Osteocyte (in vitro differentiated cells): Measurements from ENCODE around the gene ENPEP. TPM values are rescaled to one million over a fixed set of nuclear protein-coding genes. Genes with fewer than 3 reads are reported as not detected.

Experiments used
- DNase-seq: peaks from one replicate; pipeline ENCODE4 v3.0.0; 2021; ENCODE audit warnings: mixed read lengths; ENCODE audit not compliant: unreplicated experiment; ENCODE audit errors: extremely low spot score
- H3K27ac Mint-ChIP-seq: one replicate; pipeline ENCODE4 v1.8.0; 2021; ENCODE audit warnings: mild to moderate bottlenecking, mixed read lengths; ENCODE audit not compliant: unreplicated experiment
- H3K27me3 Mint-ChIP-seq: one replicate; pipeline ENCODE4 v1.8.0; 2021; ENCODE audit warnings: mixed read lengths; ENCODE audit not compliant: unreplicated experiment
- H3K36me3 Mint-ChIP-seq: one replicate; pipeline ENCODE4 v1.8.0; 2021; ENCODE audit warnings: mixed read lengths; ENCODE audit not compliant: unreplicated experiment
- H3K4me1 Mint-ChIP-seq: one replicate; pipeline ENCODE4 v1.8.0; 2021; ENCODE audit warnings: mixed read lengths; ENCODE audit not compliant: unreplicated experiment
- H3K4me3 Mint-ChIP-seq: one replicate; pipeline ENCODE4 v1.8.0; 2021; ENCODE audit warnings: mild to moderate bottlenecking, moderate library complexity, mixed read lengths; ENCODE audit not compliant: unreplicated experiment
- H3K9me3 Mint-ChIP-seq: one replicate; pipeline ENCODE4 v1.8.0; 2021; ENCODE audit warnings: mixed read lengths; ENCODE audit not compliant: unreplicated experiment
- CTCF ChIP-seq: fragments of 200-600 bp; sonication (generic); IDR thresholded peaks from 2 replicates; pipeline ENCODE4 v1.5.0; 2021; ENCODE audit warnings: antibody characterized with exemption, mild to moderate bottlenecking, moderate library complexity
- total RNA-seq: library from RNA; stranded (reverse); gene quantifications from 2 replicates; pipeline ENCODE4 v1.2.1, GENCODE V29; 2021

ENPEP gene
- total RNA-seq, 1 donor from 2014 or later = 0.94 TPM

DNA sequence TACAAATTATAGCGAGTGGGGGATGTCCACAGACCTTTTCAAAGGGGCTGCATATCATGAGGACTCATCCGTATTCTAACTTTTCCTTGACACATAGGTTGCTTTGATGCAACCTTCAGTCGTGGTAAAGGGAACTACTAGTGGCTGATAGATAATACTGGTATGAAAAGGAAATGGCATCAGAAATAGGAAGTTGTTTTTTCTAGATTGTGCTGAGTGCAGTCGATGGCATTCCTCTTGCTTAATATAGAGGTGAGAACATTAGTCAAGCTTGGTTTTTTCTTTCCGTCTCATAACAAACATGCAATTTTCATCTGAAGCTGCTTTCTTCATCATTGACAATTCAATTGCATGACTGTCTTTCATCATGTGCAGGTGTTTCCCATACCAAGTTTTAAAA, 16.6 kb downstream of the ENPEP start:
- no peaks in the 10 kb centered on the region for H3K36me3 Mint-ChIP-seq
- DNase-seq = no peak
- no peaks in the 10 kb centered on the region for H3K4me1 Mint-ChIP-seq
- no peak overlapping the region for H3K27ac Mint-ChIP-seq
- H3K4me3 Mint-ChIP-seq = no peak overlapping the region
- TF ChIP-seq CTCF = no peak
- no peaks in the 10 kb centered on the region for H3K9me3 Mint-ChIP-seq
- peaks cover 10% of the 10 kb centered on the region for H3K27me3 Mint-ChIP-seq

GRCh38 chr4:110493520-110493919, 17.6 kb downstream of the ENPEP start:
- no peak for DNase-seq
- no peak for TF ChIP-seq CTCF
- Mint-ChIP-seq H3K9me3 (no peaks in the 10 kb centered on the region), H3K27me3 (peaks cover 10% of the 10 kb centered on the region), H3K4me3 (no peak overlapping the region), H3K36me3 (no peaks in the 10 kb centered on the region), H3K27ac (no peak overlapping the region), H3K4me1 (no peaks in the 10 kb centered on the region)

DNA sequence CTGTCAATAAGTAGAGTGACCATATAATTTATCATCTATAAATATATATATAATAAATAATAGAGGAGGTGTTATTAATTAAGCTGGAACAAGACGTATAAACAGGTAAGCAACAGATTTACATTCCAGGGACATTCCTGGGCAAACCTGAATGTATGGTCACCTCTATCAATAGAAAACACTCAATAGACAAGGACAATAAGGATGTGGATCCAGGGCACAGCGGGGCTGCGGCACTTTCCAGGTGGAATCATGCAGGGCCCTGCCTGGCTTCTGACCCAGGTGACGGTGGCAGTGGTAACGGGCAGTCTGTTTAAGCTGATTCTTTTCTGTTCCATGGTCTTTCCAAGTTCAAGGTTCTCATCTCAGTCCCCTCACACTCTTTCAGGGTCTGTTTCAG, 22.5 kb downstream of the ENPEP start:
- TF ChIP-seq CTCF = no peak
- Mint-ChIP-seq H3K27ac (no peak overlapping the region), H3K27me3 (peaks cover 9% of the 10 kb centered on the region), H3K4me3 (no peak overlapping the region), H3K4me1 (no peaks in the 10 kb centered on the region), H3K36me3 (no peaks in the 10 kb centered on the region), H3K9me3 (peaks cover 13% of the 10 kb centered on the region)
- no peak for DNase-seq

- no peak for DNase-seq
- H3K36me3 Mint-ChIP-seq = no peaks in the 10 kb centered on the region
- no peak for TF ChIP-seq CTCF
- peaks cover 4% of the 10 kb centered on the region for H3K27me3 Mint-ChIP-seq
- no peaks in the 10 kb centered on the region for H3K4me1 Mint-ChIP-seq
- H3K27ac Mint-ChIP-seq = no peak overlapping the region
- peaks cover 14% of the 10 kb centered on the region for H3K9me3 Mint-ChIP-seq
- no peak overlapping the region for H3K4me3 Mint-ChIP-seq
Measured at GRCh38 chr4:110499126-110499525, 23.2 kb downstream of the ENPEP start.

- Mint-ChIP-seq H3K9me3 (peaks cover 14% of the 10 kb centered on the region), H3K27ac (no peak overlapping the region), H3K4me3 (no peak overlapping the region), H3K36me3 (no peaks in the 10 kb centered on the region), H3K4me1 (no peaks in the 10 kb centered on the region), H3K27me3 (peaks cover 2% of the 10 kb centered on the region)
- no peak for TF ChIP-seq CTCF
- no peak for DNase-seq
Measured at GRCh38 chr4:110501826-110502225, 25.9 kb downstream of the ENPEP start.
